Lower leg skin (tissue), 3 donors: ENCODE measurements around the gene PCK1.

ENCODE experiments used
- POLR2A ChIP-seq, 2 donors: fragments of 450-650 bp; IDR thresholded peaks; one replicate each; pipeline ENCODE4 v1.6.1; 2016 to 2017; ENCODE audit warnings: antibody characterized with exemption in 2 of 2, mild to moderate bottlenecking in 1 of 2, moderate library complexity in 1 of 2
- TF ChIP-seq, protein P1 (sequence below), 3 donors: fragments of 450-650 bp; IDR thresholded peaks; one replicate each; pipeline ENCODE4 v1.5.1; 2016; ENCODE audit warnings: antibody characterized with exemption in 3 of 3, mild to moderate bottlenecking in 3 of 3, moderate library complexity in 2 of 3

GRCh38 chr20:57603120-57603519 is 42.2 kb downstream of the PCK1 start:
- TF ChIP-seq, protein P1, sequence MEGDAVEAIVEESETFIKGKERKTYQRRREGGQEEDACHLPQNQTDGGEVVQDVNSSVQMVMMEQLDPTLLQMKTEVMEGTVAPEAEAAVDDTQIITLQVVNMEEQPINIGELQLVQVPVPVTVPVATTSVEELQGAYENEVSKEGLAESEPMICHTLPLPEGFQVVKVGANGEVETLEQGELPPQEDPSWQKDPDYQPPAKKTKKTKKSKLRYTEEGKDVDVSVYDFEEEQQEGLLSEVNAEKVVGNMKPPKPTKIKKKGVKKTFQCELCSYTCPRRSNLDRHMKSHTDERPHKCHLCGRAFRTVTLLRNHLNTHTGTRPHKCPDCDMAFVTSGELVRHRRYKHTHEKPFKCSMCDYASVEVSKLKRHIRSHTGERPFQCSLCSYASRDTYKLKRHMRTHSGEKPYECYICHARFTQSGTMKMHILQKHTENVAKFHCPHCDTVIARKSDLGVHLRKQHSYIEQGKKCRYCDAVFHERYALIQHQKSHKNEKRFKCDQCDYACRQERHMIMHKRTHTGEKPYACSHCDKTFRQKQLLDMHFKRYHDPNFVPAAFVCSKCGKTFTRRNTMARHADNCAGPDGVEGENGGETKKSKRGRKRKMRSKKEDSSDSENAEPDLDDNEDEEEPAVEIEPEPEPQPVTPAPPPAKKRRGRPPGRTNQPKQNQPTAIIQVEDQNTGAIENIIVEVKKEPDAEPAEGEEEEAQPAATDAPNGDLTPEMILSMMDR (IDR thresholded peaks at IDR 0.05): no peak
- no peak for TF ChIP-seq POLR2A (IDR thresholded peaks at IDR 0.05)
